ENCODE data around the gene FRMD4A.

DNA sequence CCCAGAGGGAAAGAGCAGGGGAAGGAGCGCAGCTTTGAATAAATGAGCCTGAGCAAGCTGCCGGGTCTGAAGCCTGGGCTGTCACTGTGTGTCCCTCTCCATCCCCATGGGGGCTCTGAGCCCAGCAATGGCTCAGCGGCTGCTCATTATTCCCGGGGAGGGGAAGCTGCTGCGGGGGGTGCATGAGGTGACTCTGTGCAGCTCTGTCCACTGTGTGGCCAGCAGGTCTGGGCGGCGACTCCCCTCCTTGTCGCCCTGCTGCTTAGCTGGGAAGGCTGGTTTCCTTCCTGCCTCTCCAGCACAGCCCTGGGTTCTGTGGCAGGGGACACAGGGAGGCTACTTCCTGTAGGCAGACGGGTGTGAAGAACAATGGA lies 509.8 kb downstream of the FRMD4A start:
- TF ChIP-seq, protein P1, sequence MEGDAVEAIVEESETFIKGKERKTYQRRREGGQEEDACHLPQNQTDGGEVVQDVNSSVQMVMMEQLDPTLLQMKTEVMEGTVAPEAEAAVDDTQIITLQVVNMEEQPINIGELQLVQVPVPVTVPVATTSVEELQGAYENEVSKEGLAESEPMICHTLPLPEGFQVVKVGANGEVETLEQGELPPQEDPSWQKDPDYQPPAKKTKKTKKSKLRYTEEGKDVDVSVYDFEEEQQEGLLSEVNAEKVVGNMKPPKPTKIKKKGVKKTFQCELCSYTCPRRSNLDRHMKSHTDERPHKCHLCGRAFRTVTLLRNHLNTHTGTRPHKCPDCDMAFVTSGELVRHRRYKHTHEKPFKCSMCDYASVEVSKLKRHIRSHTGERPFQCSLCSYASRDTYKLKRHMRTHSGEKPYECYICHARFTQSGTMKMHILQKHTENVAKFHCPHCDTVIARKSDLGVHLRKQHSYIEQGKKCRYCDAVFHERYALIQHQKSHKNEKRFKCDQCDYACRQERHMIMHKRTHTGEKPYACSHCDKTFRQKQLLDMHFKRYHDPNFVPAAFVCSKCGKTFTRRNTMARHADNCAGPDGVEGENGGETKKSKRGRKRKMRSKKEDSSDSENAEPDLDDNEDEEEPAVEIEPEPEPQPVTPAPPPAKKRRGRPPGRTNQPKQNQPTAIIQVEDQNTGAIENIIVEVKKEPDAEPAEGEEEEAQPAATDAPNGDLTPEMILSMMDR (IDR thresholded peaks at IDR 0.05): no peak
- no peak for TF ChIP-seq POLR2AphosphoS5 (IDR thresholded peaks at IDR 0.05)

Data from stomach (tissue), 4 donors.